ENCODE measurements around the gene MRPL57.
A peak's percentile ranks its signal among the peaks of the same experiment; 100 is the strongest.

The MRPL57 gene

DNA sequence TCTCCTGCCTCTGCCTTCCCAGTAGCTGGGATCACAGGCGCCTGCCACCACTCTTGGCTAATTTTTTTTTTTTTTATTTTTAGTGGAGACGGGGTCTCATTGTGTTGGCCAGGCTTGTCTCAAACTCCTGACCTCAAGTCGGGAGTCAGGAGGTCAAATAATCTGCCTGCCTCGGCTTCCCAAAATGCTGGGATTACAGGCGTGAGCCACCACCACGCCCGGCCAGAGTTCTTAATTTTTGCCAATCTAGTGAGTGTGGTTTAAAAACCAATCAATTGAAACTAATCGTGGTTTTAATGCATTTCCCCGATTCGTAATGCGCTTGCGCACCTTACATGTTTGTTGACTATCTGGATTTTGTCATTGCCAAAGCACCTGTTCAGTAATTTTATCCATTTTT is 37.1 kb upstream of the MRPL57 start:
- peak overlapping the region; percentile 76 for H3K4me2 ChIP-seq (ENCODE audit: low read length)
- H3F3A ChIP-seq (ENCODE audit: insufficient read depth, low read length), result no peaks in the 10 kb centered on the region
- peak overlapping the region; percentile 86 for H3K9ac ChIP-seq (ENCODE audit: low read length)
- peak overlapping the region; percentile 92 for H3K4me3 ChIP-seq (ENCODE audit: low read depth, low read length, poor library complexity, severe bottlenecking)
- TF ChIP-seq EZH2 (IDR thresholded peaks at IDR 0.05; ENCODE audit: borderline replicate concordance, low read length), result no peak
- TF ChIP-seq, protein P1, sequence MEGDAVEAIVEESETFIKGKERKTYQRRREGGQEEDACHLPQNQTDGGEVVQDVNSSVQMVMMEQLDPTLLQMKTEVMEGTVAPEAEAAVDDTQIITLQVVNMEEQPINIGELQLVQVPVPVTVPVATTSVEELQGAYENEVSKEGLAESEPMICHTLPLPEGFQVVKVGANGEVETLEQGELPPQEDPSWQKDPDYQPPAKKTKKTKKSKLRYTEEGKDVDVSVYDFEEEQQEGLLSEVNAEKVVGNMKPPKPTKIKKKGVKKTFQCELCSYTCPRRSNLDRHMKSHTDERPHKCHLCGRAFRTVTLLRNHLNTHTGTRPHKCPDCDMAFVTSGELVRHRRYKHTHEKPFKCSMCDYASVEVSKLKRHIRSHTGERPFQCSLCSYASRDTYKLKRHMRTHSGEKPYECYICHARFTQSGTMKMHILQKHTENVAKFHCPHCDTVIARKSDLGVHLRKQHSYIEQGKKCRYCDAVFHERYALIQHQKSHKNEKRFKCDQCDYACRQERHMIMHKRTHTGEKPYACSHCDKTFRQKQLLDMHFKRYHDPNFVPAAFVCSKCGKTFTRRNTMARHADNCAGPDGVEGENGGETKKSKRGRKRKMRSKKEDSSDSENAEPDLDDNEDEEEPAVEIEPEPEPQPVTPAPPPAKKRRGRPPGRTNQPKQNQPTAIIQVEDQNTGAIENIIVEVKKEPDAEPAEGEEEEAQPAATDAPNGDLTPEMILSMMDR (IDR thresholded peaks at IDR 0.05; ENCODE audit: low read length), result no peak
- H3K79me2 ChIP-seq (ENCODE audit: insufficient read depth, low read length), result peaks cover 36% of the 10 kb centered on the region
- H3K36me3 ChIP-seq (ENCODE audit: insufficient read depth, low read length), result peaks cover 26% of the 10 kb centered on the region
- peaks cover 31% of the 10 kb centered on the region for H3K4me1 ChIP-seq (ENCODE audit: insufficient read depth, low read length, severe bottlenecking)
- no peak overlapping the region for H3K27ac ChIP-seq (ENCODE audit: low read depth, low read length, poor library complexity, severe bottlenecking)
- no peak overlapping the region for H2AFZ ChIP-seq (ENCODE audit: low read length)
- H4K20me1 ChIP-seq (ENCODE audit: insufficient read depth, low read length), result no peaks in the 10 kb centered on the region
- no peaks in the 10 kb centered on the region for H3K9me2 ChIP-seq (ENCODE audit: low read depth, low read length)
- no peaks in the 10 kb centered on the region for H3K27me3 ChIP-seq (ENCODE audit: insufficient read depth, low read length)
- H3K9me3 ChIP-seq (ENCODE audit: low read length), result no peaks in the 10 kb centered on the region

DNA sequence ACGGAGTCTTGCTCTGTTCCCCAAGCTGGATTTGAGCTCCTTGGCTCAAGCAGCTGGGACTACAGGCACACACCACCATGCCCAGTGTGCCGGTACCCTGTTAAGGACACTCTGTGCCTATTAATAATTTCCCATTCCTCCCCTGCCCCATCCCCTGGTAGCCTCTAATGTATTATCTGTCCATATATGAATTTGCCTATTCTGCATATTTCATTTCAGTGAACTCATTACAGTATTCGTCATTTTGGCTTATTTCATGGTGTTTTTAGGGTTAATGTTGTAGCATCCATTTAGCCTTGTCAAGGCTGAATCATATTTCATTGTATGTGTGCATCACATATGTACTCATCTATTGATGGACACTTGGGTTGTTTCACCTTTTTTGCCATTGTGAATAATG is 33.7 kb upstream of the MRPL57 start:
- Histone ChIP-seq H3K9ac (ENCODE audit: low read length) (no peak overlapping the region), H3K79me2 (ENCODE audit: insufficient read depth, low read length) (peaks cover 45% of the 10 kb centered on the region), H3K4me2 (ENCODE audit: low read length) (0 out of 2 replicates have a peak overlapping the region, but pooled peaks have one; percentile 14), H2AFZ (ENCODE audit: low read length) (no peak overlapping the region), H3K9me3 (ENCODE audit: low read length) (no peaks in the 10 kb centered on the region), H3F3A (ENCODE audit: insufficient read depth, low read length) (no peaks in the 10 kb centered on the region), H3K4me1 (ENCODE audit: insufficient read depth, low read length, severe bottlenecking) (peaks cover 31% of the 10 kb centered on the region), H4K20me1 (ENCODE audit: insufficient read depth, low read length) (no peaks in the 10 kb centered on the region), H3K4me3 (ENCODE audit: low read depth, low read length, poor library complexity, severe bottlenecking) (no peak overlapping the region), H3K9me2 (ENCODE audit: low read depth, low read length) (no peaks in the 10 kb centered on the region), H3K36me3 (ENCODE audit: insufficient read depth, low read length) (peaks cover 58% of the 10 kb centered on the region), H3K27ac (ENCODE audit: low read depth, low read length, poor library complexity, severe bottlenecking) (no peak overlapping the region), H3K27me3 (ENCODE audit: insufficient read depth, low read length) (no peaks in the 10 kb centered on the region)
- TF ChIP-seq, protein P1 (IDR thresholded peaks at IDR 0.05; ENCODE audit: low read length), result no peak
- TF ChIP-seq EZH2 (IDR thresholded peaks at IDR 0.05; ENCODE audit: borderline replicate concordance, low read length), result no peak

DNA sequence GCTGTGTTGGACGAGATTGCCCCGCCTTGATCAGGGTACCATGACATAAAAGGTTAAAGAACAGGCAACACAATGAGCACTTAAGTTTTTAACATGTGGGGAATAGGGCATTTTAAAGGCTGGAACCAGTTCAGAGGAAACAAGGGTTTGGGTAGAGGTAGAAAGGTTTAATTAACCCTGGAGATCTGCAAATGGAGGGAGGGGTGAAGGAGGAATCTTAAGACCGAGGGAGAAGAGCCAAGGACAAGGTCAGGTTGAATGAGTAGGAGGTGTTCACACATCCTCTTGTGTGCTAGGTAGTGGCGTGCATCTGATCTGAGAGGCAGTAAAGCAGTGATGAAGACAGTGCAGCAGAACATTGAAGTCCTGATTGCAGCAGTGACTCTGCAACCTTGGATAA is 28.6 kb upstream of the MRPL57 start:
- H3K36me3 ChIP-seq (ENCODE audit: insufficient read depth, low read length), result peaks cover 63% of the 10 kb centered on the region
- no peaks in the 10 kb centered on the region for H4K20me1 ChIP-seq (ENCODE audit: insufficient read depth, low read length)

More for the DNA sequence above, 28.6 kb upstream of the MRPL57 start:
- no peaks in the 10 kb centered on the region for H3K9me3 ChIP-seq (ENCODE audit: low read length)
- no peaks in the 10 kb centered on the region for H3K27me3 ChIP-seq (ENCODE audit: insufficient read depth, low read length)
- no peak overlapping the region for H3K4me2 ChIP-seq (ENCODE audit: low read length)
- no peaks in the 10 kb centered on the region for H3K9me2 ChIP-seq (ENCODE audit: low read depth, low read length)
- TF ChIP-seq, protein P1 (IDR thresholded peaks at IDR 0.05; ENCODE audit: low read length), result no peak
- no peak for TF ChIP-seq EZH2 (IDR thresholded peaks at IDR 0.05; ENCODE audit: borderline replicate concordance, low read length)
- no peak overlapping the region for H3K27ac ChIP-seq (ENCODE audit: low read depth, low read length, poor library complexity, severe bottlenecking)
- H3K79me2 ChIP-seq (ENCODE audit: insufficient read depth, low read length), result peaks cover 21% of the 10 kb centered on the region
- H3K4me3 ChIP-seq (ENCODE audit: low read depth, low read length, poor library complexity, severe bottlenecking), result no peak overlapping the region
- no peak overlapping the region for H2AFZ ChIP-seq (ENCODE audit: low read length)
- no peak overlapping the region for H3K9ac ChIP-seq (ENCODE audit: low read length)
- H3F3A ChIP-seq (ENCODE audit: insufficient read depth, low read length), result 0 out of 2 replicates have a peak, but pooled peaks cover 4% of the 10 kb centered on the region
- H3K4me1 ChIP-seq (ENCODE audit: insufficient read depth, low read length, severe bottlenecking), result peaks cover 20% of the 10 kb centered on the region
